Measurements from ENCODE around the gene PIF1.

The PIF1 gene, protein sequence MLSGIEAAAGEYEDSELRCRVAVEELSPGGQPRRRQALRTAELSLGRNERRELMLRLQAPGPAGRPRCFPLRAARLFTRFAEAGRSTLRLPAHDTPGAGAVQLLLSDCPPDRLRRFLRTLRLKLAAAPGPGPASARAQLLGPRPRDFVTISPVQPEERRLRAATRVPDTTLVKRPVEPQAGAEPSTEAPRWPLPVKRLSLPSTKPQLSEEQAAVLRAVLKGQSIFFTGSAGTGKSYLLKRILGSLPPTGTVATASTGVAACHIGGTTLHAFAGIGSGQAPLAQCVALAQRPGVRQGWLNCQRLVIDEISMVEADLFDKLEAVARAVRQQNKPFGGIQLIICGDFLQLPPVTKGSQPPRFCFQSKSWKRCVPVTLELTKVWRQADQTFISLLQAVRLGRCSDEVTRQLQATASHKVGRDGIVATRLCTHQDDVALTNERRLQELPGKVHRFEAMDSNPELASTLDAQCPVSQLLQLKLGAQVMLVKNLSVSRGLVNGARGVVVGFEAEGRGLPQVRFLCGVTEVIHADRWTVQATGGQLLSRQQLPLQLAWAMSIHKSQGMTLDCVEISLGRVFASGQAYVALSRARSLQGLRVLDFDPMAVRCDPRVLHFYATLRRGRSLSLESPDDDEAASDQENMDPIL

DNA sequence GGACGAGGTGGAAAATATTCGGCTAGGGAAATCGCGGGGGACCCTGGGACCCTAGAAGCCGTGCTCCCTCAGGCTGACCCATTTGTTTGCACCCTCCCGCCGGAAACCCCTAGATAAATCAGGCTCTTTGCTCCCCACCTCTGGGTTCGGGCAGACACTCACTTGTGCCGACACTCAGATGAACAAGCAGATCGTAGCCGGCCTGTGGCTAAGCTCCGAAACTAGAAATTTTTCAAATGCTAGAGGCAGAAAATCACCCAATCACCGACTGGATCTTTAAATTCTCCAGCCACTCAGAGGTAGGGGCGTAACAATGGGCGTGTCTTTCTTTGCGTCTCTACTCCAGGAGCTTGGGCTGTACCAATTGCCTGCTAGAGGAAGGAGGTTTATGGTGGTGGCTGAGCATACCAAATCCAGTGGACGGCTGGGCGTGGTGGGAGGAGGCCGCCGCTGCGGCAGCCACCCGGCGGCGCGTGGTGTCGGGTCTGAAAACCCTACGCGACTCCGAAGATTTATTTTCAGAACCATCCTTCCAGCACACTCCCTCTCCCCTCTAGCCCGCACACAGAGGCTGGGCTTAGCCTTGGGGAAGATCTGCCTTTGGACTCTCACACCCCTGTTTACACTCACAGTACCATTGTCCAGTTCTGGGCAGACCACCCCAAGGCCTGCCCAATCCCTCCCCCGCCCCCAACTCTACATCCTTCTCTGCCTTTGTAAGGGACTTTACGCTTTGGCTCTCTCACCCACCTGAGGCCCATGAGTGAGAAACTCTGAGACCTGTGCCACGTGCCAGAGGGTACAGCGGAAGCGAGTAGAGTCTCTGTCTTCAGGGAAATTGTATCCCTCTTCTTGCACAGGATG is at the start of gene PIF1:
Gene PIF1 (minus strand): TSS at position 217 of the 864 bp plus-strand sequence. CDS start 1,312 bp downstream, outside the sequence.
- intact Hi-C loops (cut with DNase I) = no loop called here
- DNase-seq = peak; percentile 70 to 97 (median 89)

DNA sequence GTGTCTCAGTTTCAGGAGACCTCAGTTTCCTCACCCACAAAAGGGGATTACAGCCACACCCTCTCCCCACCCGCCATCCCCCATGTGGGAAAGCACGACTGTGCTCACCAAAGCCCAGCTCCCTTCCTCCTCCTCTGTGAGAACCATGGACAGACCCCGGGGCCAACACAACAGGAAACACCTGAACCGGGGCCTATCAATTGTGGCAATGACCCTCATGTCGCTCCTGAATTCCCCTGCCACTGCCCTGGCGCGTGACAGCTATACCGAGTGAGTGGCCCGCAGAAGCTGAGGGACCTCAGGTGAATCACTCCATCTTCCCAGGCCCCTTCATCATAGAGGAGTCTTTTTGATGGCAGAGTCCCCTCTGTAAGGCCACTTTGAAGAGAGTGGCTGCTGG is 44.9 kb upstream of the PIF1 start:
- intact Hi-C loops (cut with DNase I) = no loop called here
- DNase-seq = no peak

DNA sequence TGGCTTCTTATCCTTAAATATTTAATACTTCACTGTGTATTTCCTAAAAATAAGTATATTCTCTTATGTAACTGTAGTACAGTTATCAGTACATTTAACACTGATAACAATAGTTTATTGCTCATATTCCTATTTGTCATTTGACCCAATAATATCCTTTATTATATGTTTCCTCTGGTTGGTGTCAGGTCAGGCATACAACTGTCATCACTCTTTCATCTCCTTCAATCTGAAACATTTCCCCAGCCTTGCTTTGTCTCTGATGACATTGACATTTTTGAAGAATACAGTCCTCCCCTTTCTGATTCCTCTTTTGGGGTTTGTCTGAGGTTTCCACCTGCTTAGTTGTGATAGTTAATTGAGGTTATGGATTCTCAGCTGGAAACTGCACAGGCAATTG is 44.1 kb upstream of the PIF1 start:
- DNase-seq = no peak
- intact Hi-C loops (cut with DNase I) = no loop called here

DNA sequence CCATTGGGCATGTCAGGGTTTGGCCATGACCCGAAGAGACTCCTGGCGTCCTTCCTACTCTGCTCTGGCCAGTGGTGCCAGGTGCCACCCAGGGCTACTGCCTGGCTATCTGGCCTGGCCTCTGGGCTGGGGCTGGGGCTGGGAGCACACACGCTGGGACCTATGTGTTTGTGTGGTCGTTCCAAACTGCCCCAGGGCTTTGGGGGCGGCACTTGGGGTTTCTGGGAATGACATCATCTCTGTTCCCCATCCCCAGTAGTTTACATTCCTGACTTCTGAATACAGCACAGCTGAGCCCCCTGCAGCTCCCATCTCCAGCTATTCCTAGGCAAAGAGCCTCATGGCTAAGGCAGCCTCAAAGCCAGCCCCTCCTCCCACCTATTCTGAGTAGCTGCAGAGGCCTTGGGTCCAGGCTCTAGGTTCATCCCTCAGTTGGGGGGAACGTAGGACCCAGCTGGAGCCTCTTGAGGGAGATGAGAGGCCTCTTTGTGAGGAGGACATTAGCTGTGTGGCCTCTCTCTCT is 40.6 kb upstream of the PIF1 start:
- peak in 33 of 42 donors; percentile 30 to 83 (median 62) for DNase-seq
- intact Hi-C loops (cut with DNase I) = no loop called here

- no peak for DNase-seq
- intact Hi-C loops (cut with DNase I) = no loop called here
These were observed 39.9 kb upstream of the PIF1 start for GRCh38 chr15:64865126-64865997.

DNA sequence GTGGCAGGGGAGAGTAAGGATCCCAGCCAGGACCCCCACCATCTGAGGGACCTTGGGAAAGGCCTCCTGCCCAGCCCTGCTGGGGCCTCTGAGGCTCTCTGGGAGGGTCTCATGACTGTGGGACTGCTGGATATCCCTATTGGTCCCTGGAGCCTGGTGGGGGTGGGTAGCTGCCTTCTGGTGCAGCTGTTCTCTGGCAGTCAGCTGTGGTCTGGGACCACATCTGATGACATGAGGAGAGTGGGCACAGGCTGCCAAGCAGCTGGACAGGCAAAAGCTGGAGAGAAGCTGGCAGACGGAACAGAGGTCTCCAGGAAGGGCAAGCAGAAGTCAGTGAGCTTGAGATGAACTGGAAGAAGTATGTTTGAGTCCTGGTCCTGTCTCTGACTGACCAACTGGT is 38.6 kb upstream of the PIF1 start:
- DNase-seq = peak in 6 of 42 donors; percentile 25 to 59 (median 45)
- intact Hi-C loops (cut with DNase I) = no loop called here

DNA sequence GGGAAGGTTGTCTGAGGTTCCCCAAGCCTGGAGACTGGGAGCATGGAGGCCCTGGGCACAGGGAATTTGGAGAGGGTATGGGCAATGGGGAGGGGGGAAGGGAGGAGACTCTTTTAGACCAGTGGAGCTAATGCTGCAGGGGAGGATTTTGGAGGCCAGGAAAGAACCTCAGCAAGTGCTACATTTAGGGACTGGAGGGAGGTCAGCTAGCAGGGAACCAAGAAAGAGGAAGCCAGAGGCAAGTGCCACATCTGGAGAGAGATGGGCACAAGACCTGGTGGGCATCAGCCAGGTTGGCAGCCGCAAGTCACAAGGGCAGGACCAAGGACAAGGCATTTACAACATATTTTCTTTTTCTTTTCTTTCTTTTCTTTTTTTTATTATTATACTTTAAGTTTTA is 37.0 kb upstream of the PIF1 start:
- no peak for DNase-seq
- intact Hi-C loops (cut with DNase I) = no loop called here

- DNase-seq = no peak
- intact Hi-C loops (cut with DNase I) = no loop called here
These were observed 36.5 kb upstream of the PIF1 start for GRCh38 chr15:64861960-64862359.

DNA sequence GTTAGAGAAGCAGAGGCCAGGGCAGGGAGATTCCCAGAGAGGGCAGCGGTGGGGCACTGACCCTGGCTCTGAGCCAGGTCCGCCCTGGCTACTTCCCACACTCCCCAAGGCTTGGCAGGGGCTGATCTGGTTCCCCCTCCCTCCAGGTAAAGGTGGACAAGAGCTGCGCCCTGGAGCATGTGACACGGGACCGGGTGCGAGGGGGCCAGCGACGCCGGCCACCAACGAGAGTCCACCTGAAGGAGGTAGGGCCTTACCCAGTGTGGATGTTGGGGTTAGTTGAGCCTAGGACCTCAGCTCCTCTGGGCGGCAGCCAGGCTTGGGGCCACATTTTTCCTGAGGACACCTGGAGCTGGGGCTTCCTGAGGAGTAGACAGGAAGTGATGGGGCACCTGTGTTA is 35.9 kb upstream of the PIF1 start:
- intact Hi-C loops (cut with DNase I) = no loop called here
- DNase-seq = no peak

GRCh38 chr15:64859226-64859625 is 33.8 kb upstream of the PIF1 start:
- DNase-seq = no peak
- intact Hi-C loops (cut with DNase I) = no loop called here

DNA sequence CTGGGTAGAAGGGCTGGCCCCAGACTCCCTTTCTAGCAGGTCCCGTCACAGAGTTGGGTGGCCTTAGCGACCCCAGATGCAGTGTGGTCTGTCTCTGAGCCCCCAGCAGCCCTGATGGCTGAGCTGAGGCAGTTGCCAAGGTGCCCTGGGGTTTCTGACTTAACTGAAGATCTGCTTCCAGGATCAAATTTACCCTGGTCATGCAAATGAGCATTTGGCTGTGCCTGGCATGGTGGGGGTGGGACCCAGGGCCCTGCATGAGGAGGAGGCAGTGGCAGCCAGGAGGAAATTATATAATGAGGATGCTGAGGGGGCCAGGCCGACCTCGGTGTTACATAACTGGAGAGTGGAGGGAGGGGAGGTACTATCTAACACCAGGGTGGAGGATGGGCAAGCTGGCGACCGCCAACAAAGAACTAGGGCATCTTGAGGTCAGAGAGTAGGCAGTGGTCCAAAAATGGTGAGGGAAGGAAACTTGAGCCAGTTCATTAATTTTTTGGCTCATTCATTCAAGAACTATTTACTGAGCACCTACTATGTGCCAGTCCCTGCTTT is 32.7 kb upstream of the PIF1 start:
- peak in 4 of 42 donors; percentile 30 to 69 (median 50) for DNase-seq
- intact Hi-C loops (cut with DNase I) = no loop called here

GRCh38 chr15:64857421-64857820 is 32.0 kb upstream of the PIF1 start:
- DNase-seq = no peak
- intact Hi-C loops (cut with DNase I) = no loop called here

DNA sequence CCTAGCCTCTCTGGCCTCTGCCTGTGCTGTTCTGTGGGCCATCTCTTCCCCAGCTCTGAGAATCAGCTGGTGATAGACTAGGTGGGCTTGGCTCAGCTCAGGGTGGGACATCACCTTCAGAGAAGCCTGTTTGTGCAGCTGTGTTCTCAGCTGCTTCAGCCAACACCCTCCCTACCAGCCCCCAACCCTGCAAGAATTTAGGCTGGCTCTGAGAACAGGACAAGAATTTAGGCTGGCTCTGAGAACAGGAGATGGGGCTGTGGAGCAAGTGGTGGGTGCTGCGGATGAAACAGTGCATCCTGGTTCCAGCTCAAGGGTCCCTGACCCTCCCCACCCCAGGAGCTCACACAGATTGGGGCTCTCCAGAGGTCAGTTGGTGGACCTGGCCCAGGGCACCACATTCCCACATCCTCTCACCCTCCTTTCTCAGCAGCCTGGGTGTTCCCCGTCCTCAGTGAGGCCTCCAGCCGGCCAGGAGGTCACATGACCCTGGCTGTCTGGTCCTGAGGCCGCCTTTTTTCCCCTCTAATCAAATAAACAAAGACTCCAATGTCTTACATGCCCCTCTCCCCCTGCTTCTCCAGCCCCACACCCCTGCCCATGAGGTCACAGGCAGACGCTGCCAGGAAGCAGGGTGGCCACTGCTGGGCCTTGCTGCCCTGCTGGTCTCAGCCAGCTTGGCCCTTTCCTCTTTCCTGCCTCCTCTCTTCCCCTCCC is 31.1 kb upstream of the PIF1 start:
- intact Hi-C loops (cut with DNase I) = no loop called here
- DNase-seq = peak; percentile 81 to 97 (median 93)

GRCh38 chr15:64855205-64855975 is 29.9 kb upstream of the PIF1 start:
- intact Hi-C loops (cut with DNase I) = no loop called here
- DNase-seq = peak in 7 of 42 donors; percentile 46 to 75 (median 54)

- DNase-seq = peak in 3 of 42 donors; percentile 42 to 65 (median 47)
- intact Hi-C loops (cut with DNase I) = no loop called here
These were observed 29.1 kb upstream of the PIF1 start for GRCh38 chr15:64854526-64854925.

- intact Hi-C loops (cut with DNase I) = no loop called here
- peak in 3 of 42 donors; percentile 39 to 53 (median 51) for DNase-seq
These were observed 28.6 kb upstream of the PIF1 start for GRCh38 chr15:64854041-64854440.

- intact Hi-C loops (cut with DNase I) = no loop called here
- no peak for DNase-seq
These were observed 26.0 kb upstream of the PIF1 start for GRCh38 chr15:64851503-64851840.
